NCI-H526 (cell line): ENCODE data around the gene KCNMA1.

ENCODE experiments used
- DNase-seq, 2 experiments: peaks; one replicate each; lab custom pipeline; 2025; lab: John Stamatoyannopoulos, UW

Gene KCNMA1

GRCh38 chr10:77297393-77297739 lies 340.2 kb downstream of the KCNMA1 start:
- DNase-seq, result no peak

GRCh38 chr10:77296534-77297392 lies 340.8 kb downstream of the KCNMA1 start:
- no peak for DNase-seq

- DNase-seq, result no peak
Measured at GRCh38 chr10:77293773-77294172, 343.8 kb downstream of the KCNMA1 start.

GRCh38 chr10:77293347-77293746 lies 344.3 kb downstream of the KCNMA1 start:
- DNase-seq, result no peak

GRCh38 chr10:77291596-77292505 lies 345.8 kb downstream of the KCNMA1 start:
- DNase-seq, result no peak

GRCh38 chr10:77290528-77291155 lies 347.0 kb downstream of the KCNMA1 start:
- DNase-seq, result no peak

GRCh38 chr10:77289790-77290189 lies 347.8 kb downstream of the KCNMA1 start:
- no peak for DNase-seq

GRCh38 chr10:77289027-77289501 lies 348.5 kb downstream of the KCNMA1 start:
- DNase-seq, result peak in 1 of 2 experiments; percentile 33

GRCh38 chr10:77287647-77288120 lies 349.9 kb downstream of the KCNMA1 start:
- DNase-seq, result no peak

GRCh38 chr10:77286531-77287508 lies 350.8 kb downstream of the KCNMA1 start:
- DNase-seq, result peak in 1 of 2 experiments; percentile 21

GRCh38 chr10:77285529-77286182 lies 352.0 kb downstream of the KCNMA1 start:
- DNase-seq, result no peak

- no peak for DNase-seq
Measured at GRCh38 chr10:77284797-77285196, 352.8 kb downstream of the KCNMA1 start.

GRCh38 chr10:77283326-77283725 lies 354.3 kb downstream of the KCNMA1 start:
- no peak for DNase-seq

GRCh38 chr10:77282163-77282562 lies 355.4 kb downstream of the KCNMA1 start:
- no peak for DNase-seq

GRCh38 chr10:77281719-77282118 lies 355.9 kb downstream of the KCNMA1 start:
- DNase-seq, result no peak

- no peak for DNase-seq
Measured at GRCh38 chr10:77279207-77279606, 358.4 kb downstream of the KCNMA1 start.

- peak in 1 of 2 experiments; percentile 19 for DNase-seq
Measured at GRCh38 chr10:77274046-77274795, 363.4 kb downstream of the KCNMA1 start.

- DNase-seq, result no peak
Measured at GRCh38 chr10:77269163-77269562, 368.4 kb downstream of the KCNMA1 start.

- no peak for DNase-seq
Measured at GRCh38 chr10:77268721-77269120, 368.9 kb downstream of the KCNMA1 start.
